ENCODE results near the gene CDH24. TPM values are rescaled to one million over a fixed set of nuclear protein-coding genes. Genes with fewer than 3 reads are reported as not detected.

Gene CDH24
- total and polyA plus RNA-seq, 12 donors, result 0.57 to 9.1 (median 1.6) TPM

GRCh38 chr14:23047034-23047634 lies 10.2 kb downstream of the CDH24 start:
- no peak overlapping the region for H3K4me3 ChIP-seq
- H3K9me3 ChIP-seq, result no peaks in the 10 kb centered on the region
- no peaks in the 10 kb centered on the region for H3K27me3 ChIP-seq
- H3K27ac ChIP-seq, result peak overlapping the region in 9 of 10 donors; percentile 46 to 82 (median 64)
- intact Hi-C loops (cut with DNase I), result no loop called here
- TF ChIP-seq CTCF (IDR thresholded peaks at IDR 0.05), result no peak
- 52 to 61% methylated on average over 6 of the region's 6 CpGs for WGBS, 2 donors
- DNase-seq (peak; percentile 45 to 57), ATAC-seq (peak; percentile 15 to 79 (median 56))
- no peaks in the 10 kb centered on the region for H3K36me3 ChIP-seq
- peaks cover 2 to 33% (median 19%) of the 10 kb centered on the region in 9 donors for H3K4me1 ChIP-seq

GRCh38 chr14:23045419-23046357 lies 11.6 kb downstream of the CDH24 start:
- ATAC-seq (peak in 6 of 8 donors; percentile 36 to 61 (median 50)), DNase-seq (no peak)
- Histone ChIP-seq H3K4me1 (peaks cover 2 to 33% (median 19%) of the 10 kb centered on the region in 9 donors), H3K27me3 (no peaks in the 10 kb centered on the region), H3K9me3 (no peaks in the 10 kb centered on the region), H3K36me3 (no peaks in the 10 kb centered on the region), H3K4me3 (no peak overlapping the region), H3K27ac (peak overlapping the region; percentile 18 to 82 (median 62))
- no peak for TF ChIP-seq CTCF (IDR thresholded peaks at IDR 0.05)
- intact Hi-C loops (cut with DNase I), result no loop called here
- 80 to 83% methylated on average over 13 of the region's 13 CpGs for WGBS, 2 donors

GRCh38 chr14:23044840-23045239 lies 12.5 kb downstream of the CDH24 start:
- H3K36me3 ChIP-seq, result no peaks in the 10 kb centered on the region
- no peaks in the 10 kb centered on the region for H3K9me3 ChIP-seq
- DNase-seq (no peak), ATAC-seq (no peak)
- H3K27me3 ChIP-seq, result no peaks in the 10 kb centered on the region
- H3K4me3 ChIP-seq, result no peak overlapping the region
- peak overlapping the region in 6 of 10 donors; percentile 36 to 82 (median 72) for H3K27ac ChIP-seq
- no peak for TF ChIP-seq CTCF (IDR thresholded peaks at IDR 0.05)
- H3K4me1 ChIP-seq, result peaks cover 2 to 33% (median 19%) of the 10 kb centered on the region in 9 donors
- whole genome bisulfite sequencing, 2 donors, result 82 to 83% methylated on average over 8 of the region's 8 CpGs
- intact Hi-C loops (cut with DNase I), result no loop called here

GRCh38 chr14:23043754-23044153 lies 13.6 kb downstream of the CDH24 start:
- H3K4me1 ChIP-seq, result peaks cover 2 to 33% (median 19%) of the 10 kb centered on the region in 9 donors
- no peaks in the 10 kb centered on the region for H3K27me3 ChIP-seq
- DNase-seq, result no peak
- H3K9me3 ChIP-seq, result no peaks in the 10 kb centered on the region
- 76 to 79% methylated on average over 3 of the region's 3 CpGs for WGBS, 2 donors
- no peaks in the 10 kb centered on the region for H3K36me3 ChIP-seq
- no peak overlapping the region for H3K4me3 ChIP-seq
- TF ChIP-seq CTCF (IDR thresholded peaks at IDR 0.05), result no peak
- ATAC-seq, result no peak
- H3K27ac ChIP-seq, result no peak overlapping the region
- intact Hi-C loops (cut with DNase I), result no loop called here

All from heart right ventricle (tissue), 16 donors.